ENCODE measurements around the gene RAD51AP2.

GRCh38 chr2:17538844-17539554 lies 20.8 kb upstream of the RAD51AP2 start:
- no peak for TF ChIP-seq CTCF (conservative IDR thresholded peaks at IDR 0.05)
- no peak for TF ChIP-seq ZFX (IDR thresholded peaks at IDR 0.05)
